Caco-2 (cell line): ENCODE results near the gene CECR2. TPM values are rescaled to one million over a fixed set of nuclear protein-coding genes. Genes with fewer than 3 reads are reported as not detected.
"Not testable (repeated sequence)": the region's sequence is repeated elsewhere in the genome, so short reads cannot be mapped to it uniquely, and the experiment has no call there.

Source experiments
- BruUV-seq: library from RNA; stranded (reverse); fragments of 400-500 nt; replicated peaks from 2 replicates; lab custom pipeline; 2021; lab: Mats Ljungman, UMichigan
- CTCF ChIA-PET: fragments of 300-600 bp; sonication (Branson Sonifier 250); formaldehyde crosslinking; loops from one replicate; lab custom pipeline; 2022; ENCODE audit warnings: antibody characterized with exemption; lab: Charles Lee
- POLR2A ChIA-PET: fragments of 300-600 bp; sonication (Branson Sonifier 250); formaldehyde crosslinking; loops from one replicate; lab custom pipeline; 2022; ENCODE audit warnings: antibody characterized with exemption; lab: Charles Lee
- DNase-seq, 2 experiments: peaks; one replicate each; pipeline versions ENCODE4 v3.0.0 to v3.0.0-alpha.2; 2020 to 2022
- H3K27me3 ChIP-seq: replicated peaks from 2 replicates; pipeline ENCODE4 v1.6.0; 2011; ENCODE audit warnings: low read length; ENCODE audit not compliant: control insufficient read depth, insufficient read depth
- H3K36me3 ChIP-seq: 2 replicates; pipeline ENCODE4 v1.5.1; 2011; ENCODE audit warnings: low read length; ENCODE audit not compliant: control insufficient read depth, insufficient read depth
- H3K4me1 ChIP-seq: fragments of 250-450 bp; sonication (Bioruptor Pico); 2 replicates; pipeline ENCODE4 v1.5.1; 2020; ENCODE audit warnings: mild to moderate bottlenecking
- H3K4me3 ChIP-seq: 2 replicates; pipeline ENCODE4 v1.5.1; 2011; ENCODE audit warnings: low read depth, mild to moderate bottlenecking, control low read depth, low read length
- H3K9me3 ChIP-seq: fragments of 250-450 bp; sonication (Bioruptor Pico); 2 replicates; pipeline ENCODE4 v1.5.1; 2020; ENCODE audit warnings: mild to moderate bottlenecking, moderate library complexity
- H3K27ac Mint-ChIP-seq: one replicate; pipeline ENCODE4 v1.8.0; 2022; ENCODE audit warnings: mixed read lengths; ENCODE audit not compliant: unreplicated experiment
- H3K27me3 Mint-ChIP-seq: one replicate; pipeline ENCODE4 v1.8.0; 2022; ENCODE audit warnings: mixed read lengths; ENCODE audit not compliant: insufficient read depth, unreplicated experiment
- H3K36me3 Mint-ChIP-seq: one replicate; pipeline ENCODE4 v1.8.0; 2022; ENCODE audit warnings: mild to moderate bottlenecking, mixed read lengths; ENCODE audit not compliant: insufficient read depth, unreplicated experiment
- H3K4me1 Mint-ChIP-seq: one replicate; pipeline ENCODE4 v1.8.0; 2022; ENCODE audit warnings: low read depth, mixed read lengths; ENCODE audit not compliant: unreplicated experiment
- H3K4me3 Mint-ChIP-seq: one replicate; pipeline ENCODE4 v1.8.0; 2022; ENCODE audit warnings: mild to moderate bottlenecking, moderate library complexity, mixed read lengths; ENCODE audit not compliant: unreplicated experiment
- H3K9me3 Mint-ChIP-seq: one replicate; pipeline ENCODE4 v1.8.0; 2022; ENCODE audit warnings: mixed read lengths; ENCODE audit not compliant: unreplicated experiment
- intact Hi-C: fragments of 100-400 bp; cut with micrococcal nuclease; formaldehyde crosslinking; loops from one replicate; pipeline ENCODE4 v1.10.0; 2022; ENCODE audit not compliant: unreplicated experiment
- total RNA-seq: library from RNA; stranded (reverse); gene quantifications from 2 replicates; pipeline ENCODE4 v1.2.3, GENCODE V29; 2022
- TF ChIP-seq, protein P1 (sequence below), 2 experiments: fragments of 200-600 bp in 1 of 2; IDR thresholded peaks; 1 replicate in 1 of 2; 2 replicates in 1 of 2; pipeline versions ENCODE4 v1.5.1 to v1.8.0; 2011 to 2022; ENCODE audit warnings: antibody characterized with exemption in 1 of 2, control low read depth in 1 of 2, inconsistent platforms in 1 of 2, low read depth in 1 of 2, low read length in 1 of 2, mild to moderate bottlenecking in 1 of 2, moderate library complexity in 1 of 2; ENCODE audit not compliant: insufficient read depth in 1 of 2, severe bottlenecking in 1 of 2, unreplicated experiment in 1 of 2

The CECR2 gene
- total RNA-seq, 1 experiment from 2014 or later: 1.1 TPM

DNA sequence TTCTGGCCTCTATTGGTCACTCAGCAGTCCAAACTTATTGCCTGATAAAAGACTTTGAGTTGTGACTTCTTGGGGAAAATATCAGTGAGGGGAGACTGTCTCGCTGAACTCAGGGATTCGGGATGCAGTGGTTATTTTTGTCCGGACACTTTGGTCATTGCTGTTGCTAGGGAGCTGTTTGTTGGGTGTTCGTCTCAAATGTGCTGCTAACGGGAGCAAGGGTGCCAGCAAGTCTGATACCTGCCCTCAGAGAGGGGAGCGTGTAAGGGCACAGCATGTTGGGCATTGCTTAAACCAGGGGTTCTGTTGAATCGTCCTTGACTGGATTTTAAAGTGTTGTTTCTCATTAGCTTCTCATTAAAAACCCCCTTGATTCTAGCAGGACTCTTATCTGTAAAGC is 144.8 kb downstream of the CECR2 start:
- no peaks in the 10 kb centered on the region for H3K27me3 ChIP-seq

DNA sequence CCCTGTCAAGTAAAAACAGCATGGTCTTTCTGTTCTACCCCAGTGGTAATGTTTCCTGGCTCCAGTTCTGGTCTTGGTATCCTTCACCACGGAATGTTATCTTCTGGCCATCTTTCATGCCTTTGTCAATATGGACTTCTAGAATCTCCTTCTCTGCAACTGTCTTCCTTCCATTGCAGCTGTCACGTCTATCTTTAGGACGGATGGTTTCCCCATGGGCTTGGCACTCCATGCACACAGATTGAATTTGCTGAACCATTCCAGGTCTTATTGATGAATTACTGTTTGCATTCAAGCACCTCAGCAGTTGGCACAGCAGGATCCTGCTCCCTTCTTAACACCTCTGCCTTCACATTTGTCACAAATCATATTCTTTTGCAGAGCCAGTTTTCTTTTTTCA is 149.1 kb downstream of the CECR2 start:
- H3K27ac Mint-ChIP-seq: no peak overlapping the region
- no TSS peak for BruUV-seq

More for the DNA sequence above, 144.8 kb downstream of the CECR2 start:
- intact Hi-C loops: no loop called here
- POLR2A ChIA-PET: no interaction called here
- H3K4me3 ChIP-seq: no peak overlapping the region
- H3K9me3 ChIP-seq: no peaks in the 10 kb centered on the region
- H3K36me3 ChIP-seq: no peaks in the 10 kb centered on the region
- H3K27ac Mint-ChIP-seq: no peak overlapping the region
- H3K4me1 ChIP-seq: no peaks in the 10 kb centered on the region
- CTCF ChIA-PET: no interaction called here
- TF ChIP-seq, protein P1, sequence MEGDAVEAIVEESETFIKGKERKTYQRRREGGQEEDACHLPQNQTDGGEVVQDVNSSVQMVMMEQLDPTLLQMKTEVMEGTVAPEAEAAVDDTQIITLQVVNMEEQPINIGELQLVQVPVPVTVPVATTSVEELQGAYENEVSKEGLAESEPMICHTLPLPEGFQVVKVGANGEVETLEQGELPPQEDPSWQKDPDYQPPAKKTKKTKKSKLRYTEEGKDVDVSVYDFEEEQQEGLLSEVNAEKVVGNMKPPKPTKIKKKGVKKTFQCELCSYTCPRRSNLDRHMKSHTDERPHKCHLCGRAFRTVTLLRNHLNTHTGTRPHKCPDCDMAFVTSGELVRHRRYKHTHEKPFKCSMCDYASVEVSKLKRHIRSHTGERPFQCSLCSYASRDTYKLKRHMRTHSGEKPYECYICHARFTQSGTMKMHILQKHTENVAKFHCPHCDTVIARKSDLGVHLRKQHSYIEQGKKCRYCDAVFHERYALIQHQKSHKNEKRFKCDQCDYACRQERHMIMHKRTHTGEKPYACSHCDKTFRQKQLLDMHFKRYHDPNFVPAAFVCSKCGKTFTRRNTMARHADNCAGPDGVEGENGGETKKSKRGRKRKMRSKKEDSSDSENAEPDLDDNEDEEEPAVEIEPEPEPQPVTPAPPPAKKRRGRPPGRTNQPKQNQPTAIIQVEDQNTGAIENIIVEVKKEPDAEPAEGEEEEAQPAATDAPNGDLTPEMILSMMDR (IDR thresholded peaks at IDR 0.05; ENCODE audit: insufficient read depth in 1 of 2, low read depth in 1 of 2, low read length in 1 of 2, severe bottlenecking in 1 of 2, unreplicated experiment in 1 of 2): no peak
- H3K9me3 Mint-ChIP-seq: no peaks in the 10 kb centered on the region
- BruUV-seq: no TSS peak
- H3K4me1 Mint-ChIP-seq: no peaks in the 10 kb centered on the region
- DNase-seq: no peak
- H3K4me3 Mint-ChIP-seq: no peak overlapping the region
- peaks cover 11% of the 10 kb centered on the region for H3K27me3 Mint-ChIP-seq
- H3K36me3 Mint-ChIP-seq: no peaks in the 10 kb centered on the region

DNA sequence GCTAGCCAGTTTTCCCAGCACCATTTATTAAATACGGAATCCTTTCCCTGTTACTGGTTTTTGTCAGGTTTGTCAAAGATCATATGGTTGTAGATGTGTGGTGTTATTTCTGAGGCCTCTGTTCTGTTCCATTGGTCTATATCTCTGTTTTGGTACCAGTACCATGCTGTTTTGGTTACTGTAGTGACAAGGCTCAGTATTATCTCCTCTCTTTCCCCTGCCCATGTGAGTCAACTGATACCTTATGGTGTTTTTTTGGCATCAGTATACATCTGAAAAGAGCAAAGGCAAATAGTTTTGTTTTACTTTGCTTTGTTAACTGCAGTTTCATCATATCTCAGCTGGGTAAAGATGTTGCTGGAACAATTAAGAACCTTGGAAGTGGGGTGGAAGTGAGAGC is 152.7 kb downstream of the CECR2 start:
- H3K4me1 ChIP-seq, CTCF ChIA-PET, H3K36me3 ChIP-seq, H3K27ac Mint-ChIP-seq, H3K9me3 ChIP-seq, H3K27me3 Mint-ChIP-seq, H3K36me3 Mint-ChIP-seq, H3K4me1 Mint-ChIP-seq, H3K4me3 ChIP-seq, POLR2A ChIA-PET, DNase-seq, intact Hi-C loops, H3K9me3 Mint-ChIP-seq, BruUV-seq, H3K4me3 Mint-ChIP-seq, H3K27me3 ChIP-seq: not testable (repeated sequence)

More for the DNA sequence above, 149.1 kb downstream of the CECR2 start:
- DNase-seq: no peak
- H3K36me3 Mint-ChIP-seq: no peaks in the 10 kb centered on the region
- TF ChIP-seq, protein P1 (IDR thresholded peaks at IDR 0.05; ENCODE audit: insufficient read depth in 1 of 2, low read depth in 1 of 2, low read length in 1 of 2, severe bottlenecking in 1 of 2, unreplicated experiment in 1 of 2): no peak
- ChIA-PET POLR2A (no interaction called here), CTCF (no interaction called here)
- intact Hi-C loops: no loop called here
- no peaks in the 10 kb centered on the region for H3K4me1 ChIP-seq
- H3K27me3 Mint-ChIP-seq: peaks cover 8% of the 10 kb centered on the region
- no peak overlapping the region for H3K4me3 ChIP-seq
- no peaks in the 10 kb centered on the region for H3K36me3 ChIP-seq
- no peaks in the 10 kb centered on the region for H3K9me3 ChIP-seq
- H3K4me1 Mint-ChIP-seq: no peaks in the 10 kb centered on the region
- H3K27me3 ChIP-seq: no peaks in the 10 kb centered on the region
- H3K9me3 Mint-ChIP-seq: no peaks in the 10 kb centered on the region
- no peak overlapping the region for H3K4me3 Mint-ChIP-seq

DNA sequence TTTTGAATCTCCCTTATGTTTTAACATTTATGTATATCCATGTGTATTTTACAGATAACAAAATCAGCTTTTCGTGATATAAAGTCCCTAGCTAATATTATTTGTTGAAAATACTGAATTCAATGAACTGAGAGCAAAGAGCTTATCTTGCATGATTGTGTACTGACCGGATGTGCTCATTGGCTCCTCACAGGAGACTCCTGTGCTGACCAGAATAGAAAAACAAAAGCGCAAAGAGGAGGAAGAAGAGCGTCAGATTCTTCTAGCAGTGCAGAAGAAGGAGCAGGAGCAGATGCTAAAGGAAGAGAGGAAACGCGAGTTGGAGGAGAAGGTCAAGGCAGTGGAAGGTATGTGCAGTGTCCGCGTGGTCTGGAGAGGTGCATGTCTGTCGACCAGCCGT is 154.7 kb downstream of the CECR2 start:
- Histone ChIP-seq H3K9me3 (no peaks in the 10 kb centered on the region), H3K27me3 (no peaks in the 10 kb centered on the region), H3K4me1 (no peaks in the 10 kb centered on the region), H3K36me3 (no peaks in the 10 kb centered on the region), H3K4me3 (no peak overlapping the region)
- no peaks in the 10 kb centered on the region for H3K36me3 Mint-ChIP-seq
- no peak overlapping the region for H3K27ac Mint-ChIP-seq
- TF ChIP-seq, protein P1 (IDR thresholded peaks at IDR 0.05; ENCODE audit: insufficient read depth in 1 of 2, low read depth in 1 of 2, low read length in 1 of 2, severe bottlenecking in 1 of 2, unreplicated experiment in 1 of 2): no peak
- H3K27me3 Mint-ChIP-seq: no peaks in the 10 kb centered on the region
- intact Hi-C loops: no loop called here
- H3K9me3 Mint-ChIP-seq: no peaks in the 10 kb centered on the region
- H3K4me1 Mint-ChIP-seq: no peaks in the 10 kb centered on the region
- DNase-seq: no peak
- ChIA-PET CTCF (no interaction called here), POLR2A (no interaction called here)
- no peak overlapping the region for H3K4me3 Mint-ChIP-seq
- BruUV-seq: no TSS peak
